Activated CD4-positive, alpha-beta T cell treated with anti-CD3 and anti-CD28 coated beads for 24 hours (primary cell): ENCODE data around the gene SOX21.
A peak's percentile ranks its signal among the peaks of the same experiment; 100 is the strongest.

Experiments used
- DNase-seq, 2 donors: peaks; one replicate each; pipeline ENCODE4 v3.0.0-alpha.2; 2020; ENCODE audit warnings: low read depth in 2 of 2

Gene SOX21

DNA sequence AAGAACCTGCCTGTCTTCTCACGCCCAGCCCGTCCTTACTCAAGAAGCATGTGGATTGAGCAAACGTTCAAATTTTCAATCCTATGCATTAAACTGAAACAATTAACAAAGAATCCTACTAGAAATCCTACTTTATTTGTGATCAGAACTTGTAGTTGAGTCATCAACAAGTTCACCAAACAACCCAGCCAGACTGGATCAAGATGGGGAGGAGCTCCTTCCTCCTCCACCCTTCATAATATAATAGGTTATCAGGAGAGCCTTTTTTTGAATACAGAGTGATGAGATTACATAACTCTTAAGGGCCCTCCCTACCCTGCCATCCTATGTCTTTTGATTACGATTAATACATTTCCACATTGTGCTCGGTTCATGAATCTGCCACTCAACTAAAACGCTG is 32.7 kb downstream of the SOX21 start:
- DNase-seq: no peak

DNA sequence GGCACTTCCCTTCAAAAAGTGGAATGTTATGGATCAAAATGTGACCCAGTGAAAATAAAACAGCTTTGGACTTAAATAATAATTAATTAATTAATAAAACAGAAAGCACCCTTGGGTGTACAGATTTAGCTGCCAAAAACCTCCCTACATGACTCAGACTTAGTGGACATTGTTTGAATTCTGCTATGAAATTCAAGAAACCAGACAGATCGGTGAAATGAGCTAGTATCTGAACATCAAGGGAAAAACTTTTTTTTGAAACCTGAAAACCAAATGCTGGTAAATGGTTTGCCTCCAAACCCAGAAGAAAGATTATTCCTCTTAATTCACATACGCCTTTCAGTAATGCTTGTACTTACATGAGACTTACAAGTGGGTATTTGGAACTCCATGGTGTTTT is 33.5 kb downstream of the SOX21 start:
- no peak for DNase-seq

DNA sequence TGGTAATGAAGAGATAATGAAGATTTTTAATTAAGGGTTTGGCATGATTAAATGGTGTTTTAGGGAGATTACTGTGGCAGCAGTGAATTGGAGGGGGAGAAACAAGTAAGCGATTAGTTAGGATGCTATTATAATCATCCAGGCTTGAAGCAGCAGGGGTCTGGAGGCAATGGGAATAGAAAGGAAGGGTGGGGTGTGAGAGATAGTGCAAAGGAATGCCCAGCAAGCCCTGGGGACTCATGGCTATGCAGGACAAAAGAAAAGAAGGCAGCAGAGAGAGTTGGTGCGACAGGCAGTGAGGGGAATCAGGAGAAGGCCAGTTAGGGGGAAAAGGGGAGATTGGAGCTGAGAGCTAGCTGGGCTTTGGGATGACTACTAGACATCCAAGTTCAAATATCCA is 34.5 kb downstream of the SOX21 start:
- DNase-seq: no peak

DNA sequence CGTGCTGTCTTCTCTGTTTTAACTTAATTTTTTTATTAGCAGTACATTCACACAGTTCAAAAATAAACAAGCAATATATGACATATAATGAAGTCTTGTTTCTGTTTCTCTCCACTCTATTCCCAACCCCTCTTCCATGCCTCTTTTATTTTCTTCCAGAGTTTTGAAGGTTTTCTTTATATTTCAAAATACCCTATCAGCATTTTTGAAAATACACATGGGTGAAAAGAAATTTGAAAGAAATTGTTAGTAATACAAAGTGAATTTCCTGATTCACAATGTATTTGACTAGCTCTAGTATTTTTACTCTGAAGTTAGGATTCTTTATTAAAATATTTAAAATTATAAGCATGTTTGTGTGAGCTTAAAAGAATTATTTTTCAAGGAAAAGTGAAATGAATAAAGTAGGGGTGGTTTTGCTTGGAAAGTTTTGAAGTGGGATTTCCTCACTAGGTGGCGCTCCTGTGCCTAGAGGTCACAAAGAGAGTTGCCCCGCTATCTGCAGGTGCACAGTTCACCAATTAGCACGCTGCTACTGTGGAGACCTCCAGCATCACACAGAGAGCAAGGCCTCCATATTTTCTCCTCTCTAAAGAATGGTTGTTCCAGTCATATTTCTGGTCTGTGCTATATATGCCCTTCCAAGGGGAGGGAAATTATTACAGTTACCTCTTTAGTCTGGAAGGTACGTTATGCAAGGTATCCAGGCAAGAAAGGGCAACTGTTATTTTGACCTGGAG is 37.6 kb downstream of the SOX21 start:
- DNase-seq: peak; percentile 42 to 50

DNA sequence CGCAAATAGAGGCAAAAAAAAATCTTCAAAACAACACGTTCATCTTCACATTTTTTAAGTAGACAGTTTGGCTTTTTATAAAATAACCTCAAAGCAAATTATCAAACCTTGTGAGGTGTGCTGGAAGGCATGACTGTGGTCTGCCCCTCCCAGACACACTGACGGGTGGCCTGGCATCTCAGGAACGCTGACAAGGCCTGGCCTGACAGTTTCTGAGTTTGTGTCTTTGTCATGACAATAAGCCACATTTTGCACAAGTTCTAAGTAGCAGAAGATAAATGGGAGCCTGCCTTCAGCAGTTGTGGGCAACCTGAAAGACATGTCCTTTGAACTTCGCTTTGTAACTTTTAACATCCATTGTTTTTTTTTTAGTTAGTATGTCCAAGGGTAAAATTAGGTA is 38.5 kb downstream of the SOX21 start:
- DNase-seq: no peak

DNA sequence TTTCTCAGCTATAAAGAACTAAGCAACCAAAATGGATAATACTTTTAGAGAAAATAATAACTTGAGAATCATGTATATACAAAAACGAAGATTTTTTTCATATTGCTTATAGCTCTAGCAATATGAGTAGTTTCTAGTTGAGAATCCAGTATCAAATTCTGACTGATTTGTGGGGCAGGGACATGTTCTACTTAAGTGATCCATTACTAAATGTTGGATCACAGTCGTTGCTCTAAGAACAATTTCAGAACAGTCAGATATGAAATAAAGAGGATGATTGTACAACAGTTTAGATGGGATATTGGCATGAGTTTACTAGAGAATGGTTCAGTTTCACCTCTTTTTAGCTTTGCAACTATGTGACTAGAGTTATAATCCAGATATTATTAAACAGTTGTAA is 39.9 kb downstream of the SOX21 start:
- no peak for DNase-seq

DNA sequence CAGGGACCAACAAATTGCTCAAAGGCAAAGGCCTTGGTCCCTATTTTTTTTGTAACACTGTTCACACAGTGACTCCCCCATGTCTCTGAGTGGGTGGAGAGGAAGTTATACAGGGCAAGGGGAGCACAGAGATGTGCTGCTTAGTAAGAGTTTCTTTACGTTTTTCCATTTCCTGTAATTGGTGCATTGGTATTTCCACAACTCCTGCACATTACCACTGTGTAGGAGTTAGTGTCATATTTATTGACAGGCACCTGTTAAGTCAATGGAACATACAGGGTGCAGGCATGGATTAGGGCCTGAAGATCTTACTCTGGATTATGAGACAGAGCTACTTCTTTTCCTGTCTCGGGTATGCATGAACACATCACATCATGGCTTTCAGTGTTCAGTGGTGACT is 45.2 kb downstream of the SOX21 start:
- DNase-seq: no peak

DNA sequence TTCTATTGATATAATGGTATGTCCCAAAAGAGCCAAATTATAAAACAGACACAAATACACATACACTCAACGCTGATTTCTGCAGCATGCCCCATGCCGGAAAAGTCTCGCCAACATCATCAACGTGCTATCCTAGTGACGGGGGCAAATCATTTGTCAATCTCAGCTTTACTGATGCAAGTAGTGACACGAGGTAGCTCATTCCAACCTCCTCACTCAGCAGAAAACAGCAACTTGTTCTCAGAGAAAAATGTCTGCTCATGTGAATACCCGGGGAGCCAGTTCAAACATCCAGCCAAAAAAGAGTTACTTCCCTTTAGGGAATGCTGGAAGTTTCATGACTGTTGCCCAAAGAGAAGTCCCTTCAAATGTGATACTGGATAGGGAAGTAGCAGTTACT is 46.3 kb downstream of the SOX21 start:
- no peak for DNase-seq

DNA sequence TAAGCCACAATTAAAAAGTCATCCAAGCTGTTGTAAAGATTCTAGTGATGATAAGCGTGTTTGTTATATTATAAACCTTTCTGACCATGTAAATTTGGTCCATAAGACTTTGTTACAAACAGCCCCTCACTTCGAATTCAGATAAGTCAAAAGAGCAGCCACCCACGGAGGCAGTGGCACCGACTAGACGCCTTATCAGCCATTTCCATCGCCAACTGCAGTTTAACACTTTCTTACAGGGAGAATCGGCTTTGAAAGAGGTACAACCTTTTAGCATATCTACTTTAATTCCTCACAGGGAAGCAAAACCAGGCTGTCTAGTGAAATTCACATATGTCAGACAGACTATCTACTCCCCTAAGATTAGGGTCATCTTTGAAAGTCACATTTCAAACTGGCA is 47.5 kb downstream of the SOX21 start:
- no peak for DNase-seq

DNA sequence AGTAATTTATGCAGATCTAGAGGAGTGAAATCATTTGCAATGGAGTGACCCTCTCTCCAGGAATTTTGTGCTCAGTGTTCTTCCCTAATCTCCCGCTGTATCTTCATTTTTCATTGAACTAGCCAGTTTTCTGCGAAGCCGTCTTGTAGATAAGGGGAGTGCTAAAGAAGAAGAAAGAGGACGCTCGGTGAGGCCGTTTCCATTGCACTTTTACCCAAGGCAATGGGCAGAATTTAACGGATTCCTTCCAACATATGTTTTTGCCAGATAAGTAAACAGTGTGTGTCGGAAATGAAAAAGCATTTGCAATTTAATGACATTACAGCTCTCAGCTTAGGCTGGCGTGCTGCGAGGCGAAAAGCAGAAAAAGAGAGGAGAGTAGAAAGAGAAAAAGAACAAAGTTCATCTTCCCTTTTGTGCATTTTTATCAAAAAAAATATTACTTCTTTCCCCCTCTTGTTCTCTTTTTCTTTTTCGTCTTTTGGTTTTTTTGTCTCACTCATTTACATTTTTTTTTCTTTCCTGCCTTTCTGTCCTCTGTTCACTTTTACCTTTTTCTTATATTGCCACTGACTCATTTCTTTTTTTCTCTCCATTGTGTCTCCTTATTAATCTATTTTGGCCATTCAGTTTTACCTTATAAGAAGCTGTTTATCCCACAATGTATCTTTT is 49.9 kb downstream of the SOX21 start:
- DNase-seq: no peak

DNA sequence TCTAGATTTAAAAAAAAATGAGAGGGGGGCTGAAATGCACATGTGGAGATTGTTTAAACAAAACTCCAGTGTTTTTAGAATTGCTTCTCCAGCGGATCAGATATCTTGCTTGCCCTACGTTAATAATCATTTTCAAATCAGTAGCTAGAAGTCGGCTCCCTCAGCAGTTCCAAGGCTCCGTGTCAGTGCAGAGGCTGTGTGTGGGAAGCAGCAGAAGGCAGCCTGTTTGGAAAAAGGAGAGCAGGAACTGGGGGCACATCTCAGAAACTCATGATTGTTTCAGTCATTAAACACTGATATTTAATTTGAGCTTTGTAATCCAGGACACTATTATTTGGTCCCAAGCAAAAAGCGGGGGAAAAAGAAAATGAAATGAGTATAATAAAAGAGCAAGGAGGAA is 50.9 kb downstream of the SOX21 start:
- DNase-seq: no peak

DNA sequence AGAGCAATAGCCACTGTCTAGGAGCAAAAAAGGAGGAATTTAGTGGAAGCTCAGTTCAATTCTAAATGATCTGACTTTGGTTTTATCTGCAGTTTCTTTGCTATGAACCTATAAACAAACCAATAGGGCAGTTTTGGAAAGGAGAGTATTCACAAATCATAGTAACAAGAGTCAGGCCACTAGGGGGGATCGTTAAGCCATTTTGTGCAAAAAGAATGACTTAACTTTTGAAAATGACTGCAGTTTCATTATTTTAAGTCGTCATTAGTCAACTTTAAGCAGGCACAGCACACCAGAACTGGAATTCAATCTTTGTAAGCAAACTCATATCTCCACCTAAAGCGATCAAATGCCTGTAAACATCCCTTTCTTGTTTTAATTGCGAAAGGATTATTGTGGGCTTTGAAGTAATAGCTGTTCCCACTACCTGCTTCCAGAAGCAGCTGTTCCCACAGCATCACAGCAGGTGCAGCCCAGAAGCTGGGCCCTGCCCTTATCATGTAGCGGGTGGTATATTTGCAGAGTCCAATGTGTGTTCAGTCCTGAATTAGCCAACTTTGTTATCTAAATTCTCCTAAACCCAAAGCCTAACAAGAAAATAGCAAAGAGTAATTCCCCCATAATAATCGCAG is 51.5 kb downstream of the SOX21 start:
- no peak for DNase-seq
